Right lobe of liver (tissue), 6 donors: ENCODE data around the gene PRDX4. TPM values are rescaled to one million over a fixed set of nuclear protein-coding genes. Genes with fewer than 3 reads are reported as not detected.
"Not testable (repeated sequence)": the region's sequence is repeated elsewhere in the genome, so short reads cannot be mapped to it uniquely, and the experiment has no call there.

ENCODE experiments used
- ATAC-seq, 4 donors: fragments of 200-7000 bp; cut with Tn5 transposase; one replicate each; pipeline ENCODE4 v1.9.1; 2020; ENCODE audit warnings: mild to moderate bottlenecking in 4 of 4, moderate library complexity in 4 of 4
- DNase-seq, 3 donors: peaks; one replicate each; pipeline ENCODE4 v3.0.0-alpha.2; 2020
- H3K27ac ChIP-seq, 3 donors: fragments of 200-600 bp; one replicate each; pipeline ENCODE4 v1.8.0; 2022
- H3K27me3 ChIP-seq, 2 donors: fragments of 200-600 bp; one replicate each; pipeline ENCODE4 v1.8.0; 2022
- H3K36me3 ChIP-seq, 4 donors: fragments of 200-600 bp; sonication (generic) in 1 of 4; one replicate each; pipeline versions ENCODE4 v1.5.1 to v1.8.0; 2017 to 2022; ENCODE audit warnings: control low read depth in 1 of 4
- H3K4me1 ChIP-seq, 4 donors: fragments of 200-600 bp; sonication (generic) in 1 of 4; one replicate each; pipeline versions ENCODE4 v1.5.1 to v1.8.0; 2017 to 2022; ENCODE audit warnings: control low read depth in 1 of 4
- H3K4me3 ChIP-seq, 3 donors: fragments of 200-600 bp; one replicate each; pipeline ENCODE4 v1.8.0; 2022
- H3K9me3 ChIP-seq, 4 donors: fragments of 200-600 bp; sonication (generic) in 1 of 4; one replicate each; pipeline versions ENCODE4 v1.5.1 to v1.8.0; 2017 to 2022; ENCODE audit warnings: control low read depth in 1 of 4
- CTCF ChIP-seq, 4 donors: fragments of 200-600 bp in 3 of 4; fragments of 450-650 bp in 1 of 4; IDR thresholded peaks; one replicate each; pipeline versions ENCODE4 v1.5.1 to v1.8.0; 2016 to 2022; ENCODE audit warnings: antibody characterized with exemption in 4 of 4, mild to moderate bottlenecking in 2 of 4
- POLR2A ChIP-seq: fragments of 450-650 bp; IDR thresholded peaks from one replicate; pipeline ENCODE4 v1.6.1; 2017; ENCODE audit warnings: antibody characterized with exemption, mild to moderate bottlenecking
- WGBS: methylation state at CpG from one replicate; pipeline ENCODE4 v1.1.6; 2018; ENCODE audit warnings: low coverage, low lambda C conversion rate; ENCODE audit not compliant: insufficient coverage; ENCODE audit errors: missing lambda C conversion rate; 5-methylcytosine and 5-hydroxymethylcytosine counted together
- intact Hi-C, 2 donors: fragments of 100-400 bp; cut with DNase I; formaldehyde crosslinking; loops; one replicate each; pipeline versions ENCODE4 v1.11.2 to v1.14.1; 2022
- total RNA-seq, 6 experiments: library from RNA; depleted of rRNA in 2 of 6; stranded (reverse); fragments of >200 nt in 2 of 6; fragmentation: NEBNext Ultra II Directional in 3 of 6; extraction: Animal tissue kit (Norgen Biotek cat#: 25700) in 3 of 6; gene quantifications; one replicate each; pipeline versions ENCODE4 v1.1.0 to v1.2.4, GENCODE V29; 2016 to 2023
- donor health status: DM: no; HTN: yes; CAD: no.
- donor health status: DM: no; HTN: no; CAD: no.
- donor health status: DM: no; HTN: no; CAD: no.
- donor health status: DM: no; HTN: yes; CAD: no.
- donor health status: DM: no; HTN: yes; CAD: no.

Gene PRDX4
- total RNA-seq, 6 experiments from 2014 or later, result 120 to 345 (median 198) TPM

- intact Hi-C loops, result no loop called here
- no peaks in the 10 kb centered on the region for H3K27me3 ChIP-seq
- no peak overlapping the region for H3K27ac ChIP-seq
- WGBS, result 54% methylated on average over 2 of the region's 2 CpGs
- H3K9me3 ChIP-seq, result no peaks in the 10 kb centered on the region
- H3K4me1 ChIP-seq, result no peaks in the 10 kb centered on the region
- DNase-seq (no peak), ATAC-seq (no peak)
- H3K36me3 ChIP-seq, result no peaks in the 10 kb centered on the region
- H3K4me3 ChIP-seq, result no peak overlapping the region
- TF ChIP-seq CTCF (IDR thresholded peaks at IDR 0.05) (no peak), POLR2A (no peak)
Measured at GRCh38 chrX:23643020-23643419, 24.3 kb upstream of the PRDX4 start.

- H3K4me3 ChIP-seq, result no peak overlapping the region
- H3K27ac ChIP-seq, result no peak overlapping the region
- intact Hi-C loops, result no loop called here
- DNase-seq (no peak), ATAC-seq (no peak)
- H3K36me3 ChIP-seq, result no peaks in the 10 kb centered on the region
- no peaks in the 10 kb centered on the region for H3K9me3 ChIP-seq
- H3K27me3 ChIP-seq, result no peaks in the 10 kb centered on the region
- H3K4me1 ChIP-seq, result no peaks in the 10 kb centered on the region
- WGBS, result 75% methylated on average over 8 of the region's 9 CpGs
- TF ChIP-seq CTCF (IDR thresholded peaks at IDR 0.05), result no peak
Measured at GRCh38 chrX:23644744-23645143, 22.5 kb upstream of the PRDX4 start.

- H3K27ac ChIP-seq, result no peak overlapping the region
- intact Hi-C loops, result no loop called here
- no peaks in the 10 kb centered on the region for H3K4me1 ChIP-seq
- ATAC-seq (no peak), DNase-seq (no peak)
- 73% methylated on average over 5 of the region's 5 CpGs for WGBS
- TF ChIP-seq POLR2A (no peak), CTCF (IDR thresholded peaks at IDR 0.05) (no peak)
- no peaks in the 10 kb centered on the region for H3K9me3 ChIP-seq
- no peaks in the 10 kb centered on the region for H3K27me3 ChIP-seq
- no peak overlapping the region for H3K4me3 ChIP-seq
- no peaks in the 10 kb centered on the region for H3K36me3 ChIP-seq
Measured at GRCh38 chrX:23656091-23656490, 11.2 kb upstream of the PRDX4 start.

- H3K9me3 ChIP-seq, result no peaks in the 10 kb centered on the region
- DNase-seq (no peak), ATAC-seq (no peak)
- H3K27me3 ChIP-seq, result no peaks in the 10 kb centered on the region
- TF ChIP-seq CTCF (IDR thresholded peaks at IDR 0.05), result no peak
- no peak for TF ChIP-seq POLR2A
- no peaks in the 10 kb centered on the region for H3K4me1 ChIP-seq
- intact Hi-C loops, result no loop called here
- whole genome bisulfite sequencing, result 88% methylated on average over 3 of the region's 3 CpGs
- no peak overlapping the region for H3K4me3 ChIP-seq
- H3K27ac ChIP-seq, result no peak overlapping the region
- H3K36me3 ChIP-seq, result no peaks in the 10 kb centered on the region
Measured at GRCh38 chrX:23656684-23657083, 10.6 kb upstream of the PRDX4 start.

GRCh38 chrX:23659339-23659738, 8.0 kb upstream of the PRDX4 start:
- Histone ChIP-seq H3K27me3 (no peaks in the 10 kb centered on the region), H3K9me3 (no peaks in the 10 kb centered on the region), H3K4me1 (no peaks in the 10 kb centered on the region), H3K4me3 (no peak overlapping the region), H3K27ac (no peak overlapping the region), H3K36me3 (no peaks in the 10 kb centered on the region)
- no peak for ATAC-seq
- 67% methylated on average over 4 of the region's 4 CpGs for WGBS
- TF ChIP-seq POLR2A, result no peak
- TF ChIP-seq CTCF (IDR thresholded peaks at IDR 0.05), result no peak
- intact Hi-C loops, result no loop called here
- no peak for DNase-seq

- H3K27me3 ChIP-seq, H3K27ac ChIP-seq, H3K36me3 ChIP-seq, H3K4me3 ChIP-seq, H3K9me3 ChIP-seq, intact Hi-C loops, ATAC-seq, H3K4me1 ChIP-seq, DNase-seq: not testable (repeated sequence)
- WGBS, result 80% methylated on average over 1 of the region's 8 CpGs
Measured at GRCh38 chrX:23660083-23660765, 7.1 kb upstream of the PRDX4 start.
